HG02588 (cell line): ENCODE measurements around the gene TRIM66.

Experiments
- ATAC-seq: cut with Tn5 transposase; IDR thresholded peaks from one replicate; pipeline ENCODE4 v1.9.1; 2021; ENCODE audit warnings: mild to moderate bottlenecking, moderate library complexity; ENCODE audit not compliant: unreplicated experiment

The TRIM66 gene

DNA sequence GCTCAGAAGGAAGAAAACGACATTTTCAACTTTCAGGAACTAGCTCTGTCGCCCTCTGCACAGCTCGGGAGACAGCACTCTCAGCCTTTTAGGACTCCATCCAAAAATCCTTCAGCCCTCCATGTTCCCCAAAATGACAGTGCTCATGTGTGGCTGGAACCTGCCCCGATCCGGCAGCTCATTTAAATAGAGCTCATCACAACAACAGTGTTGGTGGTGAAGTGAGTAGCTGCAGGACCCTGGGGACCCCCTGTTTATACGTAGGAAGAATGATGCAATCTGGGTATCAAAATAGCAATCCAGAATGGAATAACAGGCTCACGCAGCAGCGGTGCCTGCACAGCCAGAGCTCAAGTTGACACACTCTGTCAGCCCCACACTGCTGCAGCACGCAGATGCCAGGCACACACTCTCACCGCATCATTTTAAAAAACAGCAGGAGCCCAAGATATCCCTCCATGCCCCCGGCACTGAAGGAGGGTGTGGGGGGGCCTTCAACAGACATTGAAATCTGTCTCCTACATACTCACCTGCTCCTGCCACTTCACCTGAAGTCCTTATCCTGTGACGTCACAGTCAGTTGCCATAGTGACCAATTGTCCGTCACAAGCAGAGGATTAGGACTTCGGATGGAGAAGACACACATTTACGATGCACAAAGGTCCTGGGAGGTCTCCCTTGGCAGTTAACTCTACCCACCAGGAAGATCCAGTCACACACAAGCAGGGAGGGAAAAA, 24.0 kb downstream of the TRIM66 start:
- ATAC-seq = no peak

GRCh38 chr11:8656291-8656690, 26.2 kb downstream of the TRIM66 start:
- no peak for ATAC-seq

DNA sequence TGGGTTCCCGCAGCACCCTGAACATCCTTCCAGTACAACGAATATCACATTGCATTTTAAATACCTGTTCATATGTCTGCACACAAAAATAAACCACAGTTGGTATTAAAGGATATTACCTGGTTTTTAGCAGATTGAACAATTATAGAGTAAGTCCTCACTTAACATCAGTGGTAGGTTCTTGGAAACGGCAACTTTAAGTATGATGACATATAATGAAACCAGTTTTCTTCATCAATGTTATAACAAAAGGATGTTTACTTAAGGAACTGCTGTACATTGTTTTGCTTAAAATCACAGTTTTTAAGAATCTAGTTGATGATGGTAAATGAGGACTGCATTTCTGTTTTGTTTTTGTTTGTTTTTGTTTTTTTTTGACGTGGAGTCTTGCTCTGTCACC, 28.0 kb downstream of the TRIM66 start:
- no peak for ATAC-seq

DNA sequence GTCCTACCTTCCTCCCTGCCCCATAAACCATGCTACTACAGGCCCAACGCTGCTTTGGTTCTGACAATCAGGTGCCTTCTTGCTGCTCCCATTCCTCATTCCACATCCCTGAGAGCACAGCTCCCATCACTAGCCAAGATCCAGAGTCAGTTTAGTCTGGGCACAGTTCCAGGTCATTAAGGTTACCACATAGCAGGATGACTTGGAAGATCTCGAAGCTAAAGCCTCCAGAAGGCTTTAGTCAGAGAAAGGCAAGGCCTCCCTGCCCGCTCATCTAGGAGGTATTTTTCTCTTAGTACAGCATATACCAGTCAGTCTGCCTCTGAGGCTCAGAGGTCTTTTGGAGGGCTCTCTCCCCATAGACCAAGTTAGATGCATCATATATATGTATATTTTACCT, 30.3 kb downstream of the TRIM66 start:
- ATAC-seq = no peak

DNA sequence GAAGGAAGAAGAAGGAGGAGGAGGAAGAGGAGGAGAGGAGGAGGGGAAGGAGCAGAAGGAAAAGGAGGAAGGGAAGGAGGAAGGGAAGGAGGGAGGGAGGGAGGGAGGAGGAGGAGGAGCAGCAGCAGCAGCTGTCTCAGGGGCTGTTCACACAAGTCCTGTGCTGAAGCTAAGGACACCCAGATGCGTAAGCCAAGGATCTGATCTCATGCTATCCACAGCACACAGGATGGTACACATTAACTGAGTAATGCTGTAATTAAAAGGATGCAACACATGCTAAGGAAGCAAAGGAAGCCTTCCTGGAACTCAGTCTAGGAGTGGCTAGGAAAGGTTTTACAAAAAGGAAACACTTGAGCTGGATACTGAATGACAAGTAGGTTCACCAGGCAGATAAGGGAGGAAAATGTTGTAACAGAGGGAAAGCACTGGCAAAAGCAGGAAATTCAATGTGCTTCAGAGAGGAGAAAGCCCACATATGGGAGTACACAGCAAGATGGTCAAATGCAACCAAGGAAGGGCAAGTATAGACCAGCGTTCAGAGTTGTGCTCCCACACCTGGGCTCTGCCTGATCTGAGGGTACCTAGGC, 32.0 kb downstream of the TRIM66 start:
- no peak for ATAC-seq

GRCh38 chr11:8649361-8649760, 33.1 kb downstream of the TRIM66 start:
- no peak for ATAC-seq

DNA sequence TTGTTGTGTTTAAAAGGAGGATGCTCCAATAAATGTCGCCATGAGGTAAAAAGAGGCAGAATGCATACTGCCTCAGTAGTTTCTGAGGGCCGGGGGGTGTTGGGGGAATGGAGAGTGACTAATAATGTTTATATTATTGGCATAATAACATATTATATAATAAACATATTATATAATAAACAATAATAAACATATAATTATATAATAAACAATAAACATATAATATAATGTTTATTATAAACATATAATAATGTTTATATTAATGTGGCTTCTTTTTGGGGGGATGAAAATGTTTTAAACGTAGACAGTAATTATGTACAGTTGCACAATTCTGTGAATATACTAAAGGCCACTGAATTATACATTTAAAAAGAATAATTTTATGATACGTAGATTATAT, 35.6 kb downstream of the TRIM66 start:
- ATAC-seq = no peak

DNA sequence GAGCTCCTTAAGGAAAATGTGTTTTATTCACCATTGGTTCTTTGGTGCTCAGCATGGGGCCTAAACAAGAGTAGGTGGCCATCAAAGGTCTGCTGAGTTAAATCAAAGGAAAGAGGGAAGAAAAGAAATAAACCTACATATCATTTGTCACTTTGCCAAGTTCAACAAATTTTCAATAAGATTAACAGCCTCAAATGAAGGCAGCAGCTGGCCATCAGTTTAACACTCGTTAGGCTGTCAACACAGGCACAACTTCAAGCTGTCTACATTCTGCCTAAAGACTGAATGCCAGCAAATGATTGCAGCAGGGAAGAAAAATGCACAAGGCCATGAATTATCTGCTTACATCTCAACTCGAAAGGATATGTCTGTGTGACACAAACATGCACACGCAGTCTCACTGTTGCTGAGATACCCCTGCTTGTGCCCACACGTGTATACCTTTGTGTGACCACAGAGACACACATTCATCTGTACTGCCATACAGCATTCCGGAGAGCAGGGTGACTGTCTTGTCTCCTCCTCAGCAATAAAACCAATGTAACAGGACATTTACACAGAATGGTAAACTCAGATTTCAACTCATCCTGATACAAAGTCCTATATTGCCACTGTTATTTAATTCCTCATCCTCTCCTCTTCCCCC, 40.1 kb downstream of the TRIM66 start:
- no peak for ATAC-seq

GRCh38 chr11:8641332-8641731, 41.1 kb downstream of the TRIM66 start:
- ATAC-seq = no peak

GRCh38 chr11:8640267-8640906, 42.1 kb downstream of the TRIM66 start:
- no peak for ATAC-seq

DNA sequence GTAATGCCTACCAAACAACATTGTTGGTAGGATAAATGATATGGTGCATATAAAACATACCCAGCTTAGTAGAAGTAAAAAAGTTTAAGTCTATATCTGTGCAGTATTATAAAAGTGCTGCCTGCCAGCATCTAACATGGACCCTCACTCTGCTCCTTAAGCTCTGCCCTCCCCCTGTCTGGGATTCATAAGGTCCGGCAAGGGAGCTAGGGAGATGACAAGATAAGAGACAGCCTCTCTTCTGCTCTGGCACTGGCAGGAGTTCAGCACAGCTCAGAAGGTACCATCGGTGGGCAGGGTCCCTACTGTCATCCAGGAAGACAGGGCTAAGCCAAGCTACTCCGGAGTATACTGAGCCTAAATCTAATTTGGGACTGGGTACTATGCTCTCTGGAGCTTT, 42.8 kb downstream of the TRIM66 start:
- no peak for ATAC-seq

- ATAC-seq = no peak
These were observed 44.2 kb downstream of the TRIM66 start for GRCh38 chr11:8638300-8638699.

GRCh38 chr11:8636127-8636526, 46.3 kb downstream of the TRIM66 start:
- ATAC-seq = no peak

DNA sequence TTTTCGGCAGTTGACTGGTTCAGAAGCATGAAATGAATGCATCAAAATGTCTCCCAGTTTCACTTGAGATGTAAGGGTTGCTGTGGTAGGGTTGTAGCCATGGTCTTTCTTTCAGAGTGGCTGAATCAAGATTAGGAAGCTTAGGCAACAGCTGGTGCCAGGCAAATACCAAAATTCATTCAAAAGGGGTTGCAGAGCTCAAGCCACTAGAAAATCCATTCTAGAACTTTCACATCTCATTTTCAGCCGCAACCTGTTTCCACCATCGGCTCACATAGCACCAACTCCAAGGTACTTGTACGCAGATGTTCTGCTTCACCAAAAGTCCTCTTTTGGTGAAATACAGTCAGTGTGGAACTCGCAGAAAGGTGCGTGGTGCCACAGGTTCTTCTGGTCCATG, 48.0 kb downstream of the TRIM66 start:
- no peak for ATAC-seq

GRCh38 chr11:8631395-8632118, 50.9 kb downstream of the TRIM66 start:
- no peak for ATAC-seq

- ATAC-seq = no peak
These were observed 57.8 kb downstream of the TRIM66 start for GRCh38 chr11:8624698-8625097.

GRCh38 chr11:8621147-8621546, 61.3 kb downstream of the TRIM66 start:
- no peak for ATAC-seq

DNA sequence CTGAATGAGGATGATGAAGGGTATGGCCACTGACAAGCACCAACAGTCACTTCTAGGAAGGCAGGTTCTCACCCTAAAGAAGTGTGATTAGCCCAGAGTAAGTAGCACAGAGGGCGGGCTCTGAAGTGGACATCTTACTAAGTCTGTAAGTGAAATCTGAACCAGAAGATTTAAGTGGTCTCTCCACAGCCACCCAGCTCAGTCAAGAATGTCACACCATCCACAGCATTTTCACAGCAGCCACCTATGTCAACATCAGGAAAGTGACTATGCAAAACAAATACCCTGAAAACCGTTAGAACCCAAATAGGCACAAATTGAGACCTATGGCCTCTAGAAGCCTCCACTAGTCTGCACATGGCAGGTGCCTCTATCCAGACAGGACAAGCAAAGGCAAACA, 65.4 kb downstream of the TRIM66 start:
- no peak for ATAC-seq

DNA sequence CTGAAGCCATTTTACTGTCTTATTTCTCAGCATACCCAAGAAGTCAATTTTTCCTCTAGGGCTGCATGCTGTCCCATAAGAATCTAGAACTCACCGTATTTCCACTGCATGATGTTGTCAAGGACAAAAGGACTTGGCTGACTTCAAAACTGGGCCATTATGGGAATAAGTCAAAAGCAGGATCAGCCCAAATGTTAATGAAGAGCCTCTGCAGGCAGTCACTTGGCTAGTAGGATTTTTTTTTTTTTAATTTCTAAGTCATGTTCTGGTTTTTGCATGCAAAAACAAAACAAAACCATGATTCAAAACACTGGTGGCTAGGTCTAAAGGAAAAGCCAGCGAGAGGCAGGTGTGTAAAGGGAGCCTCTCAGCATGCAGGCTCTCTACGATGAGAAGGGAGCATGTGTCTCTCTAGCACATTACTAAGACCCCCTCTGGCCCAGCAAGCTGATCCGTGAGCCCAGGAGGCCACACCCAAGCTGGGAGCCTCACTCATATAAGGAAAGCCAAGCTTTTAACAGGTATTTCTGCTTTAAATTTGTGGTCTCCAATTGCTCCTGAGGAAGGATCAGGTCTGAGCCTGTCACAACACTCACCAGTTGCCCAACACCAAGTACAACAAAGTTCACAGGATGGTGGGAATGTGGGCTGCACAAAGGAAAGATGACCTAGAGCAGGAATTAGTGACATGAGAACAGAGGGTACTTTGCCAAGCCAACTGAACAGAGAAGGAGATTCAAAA, 67.0 kb downstream of the TRIM66 start:
- no peak for ATAC-seq

GRCh38 chr11:8614497-8614896, 68.0 kb downstream of the TRIM66 start:
- ATAC-seq = no peak

DNA sequence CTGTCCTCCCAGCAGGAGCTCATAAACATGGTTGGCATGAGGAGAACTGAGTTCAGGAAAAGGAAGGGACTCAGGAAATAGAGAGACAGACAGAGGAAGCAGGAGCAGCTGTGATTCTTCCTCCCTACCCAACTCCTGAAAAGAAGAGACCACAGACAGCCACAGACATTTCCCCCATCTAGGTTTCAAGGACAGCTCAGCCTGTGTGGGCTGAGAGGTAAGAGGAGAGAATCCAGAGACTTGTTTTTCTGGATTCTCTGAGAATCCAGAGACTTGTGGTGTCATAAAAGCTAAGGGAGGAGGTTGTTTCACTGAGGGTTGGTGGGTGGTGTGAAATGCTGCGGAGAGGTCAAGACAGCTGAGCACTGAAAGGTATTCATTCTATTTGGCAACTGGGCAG, 69.4 kb downstream of the TRIM66 start:
- no peak for ATAC-seq
